ENCODE measurements around the gene FAM118A. TPM values are rescaled to one million over a fixed set of nuclear protein-coding genes. Genes with fewer than 3 reads are reported as not detected.

FAM118A gene
- total and polyA plus RNA-seq, 9 of the 15 experiments (the other 6 are each of a cell fraction or from before 2014, with no cell fraction given): 17.0 to 223 (median 59.4) TPM

DNA sequence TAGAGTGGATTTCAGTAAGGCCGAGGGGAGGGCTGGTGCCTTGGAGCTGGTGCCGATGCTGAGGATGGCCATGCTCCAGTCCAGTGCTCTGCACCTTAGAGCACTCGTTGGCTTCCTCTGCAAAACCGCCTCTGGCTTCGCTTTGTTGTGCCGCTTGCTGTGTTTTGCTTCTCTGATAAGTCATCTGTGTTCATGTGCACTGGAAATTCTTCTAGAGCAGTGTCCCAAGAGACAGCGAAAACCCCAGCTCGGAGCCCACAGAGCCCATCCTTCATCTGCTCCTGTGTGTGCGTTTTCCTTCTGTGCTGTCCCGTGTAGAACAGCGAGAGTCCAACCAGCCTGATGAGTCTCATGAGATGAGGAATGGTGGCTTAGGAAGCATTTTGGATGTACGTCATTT, 12.1 kb downstream of the FAM118A start (continued):
- TF ChIP-seq, protein P1, sequence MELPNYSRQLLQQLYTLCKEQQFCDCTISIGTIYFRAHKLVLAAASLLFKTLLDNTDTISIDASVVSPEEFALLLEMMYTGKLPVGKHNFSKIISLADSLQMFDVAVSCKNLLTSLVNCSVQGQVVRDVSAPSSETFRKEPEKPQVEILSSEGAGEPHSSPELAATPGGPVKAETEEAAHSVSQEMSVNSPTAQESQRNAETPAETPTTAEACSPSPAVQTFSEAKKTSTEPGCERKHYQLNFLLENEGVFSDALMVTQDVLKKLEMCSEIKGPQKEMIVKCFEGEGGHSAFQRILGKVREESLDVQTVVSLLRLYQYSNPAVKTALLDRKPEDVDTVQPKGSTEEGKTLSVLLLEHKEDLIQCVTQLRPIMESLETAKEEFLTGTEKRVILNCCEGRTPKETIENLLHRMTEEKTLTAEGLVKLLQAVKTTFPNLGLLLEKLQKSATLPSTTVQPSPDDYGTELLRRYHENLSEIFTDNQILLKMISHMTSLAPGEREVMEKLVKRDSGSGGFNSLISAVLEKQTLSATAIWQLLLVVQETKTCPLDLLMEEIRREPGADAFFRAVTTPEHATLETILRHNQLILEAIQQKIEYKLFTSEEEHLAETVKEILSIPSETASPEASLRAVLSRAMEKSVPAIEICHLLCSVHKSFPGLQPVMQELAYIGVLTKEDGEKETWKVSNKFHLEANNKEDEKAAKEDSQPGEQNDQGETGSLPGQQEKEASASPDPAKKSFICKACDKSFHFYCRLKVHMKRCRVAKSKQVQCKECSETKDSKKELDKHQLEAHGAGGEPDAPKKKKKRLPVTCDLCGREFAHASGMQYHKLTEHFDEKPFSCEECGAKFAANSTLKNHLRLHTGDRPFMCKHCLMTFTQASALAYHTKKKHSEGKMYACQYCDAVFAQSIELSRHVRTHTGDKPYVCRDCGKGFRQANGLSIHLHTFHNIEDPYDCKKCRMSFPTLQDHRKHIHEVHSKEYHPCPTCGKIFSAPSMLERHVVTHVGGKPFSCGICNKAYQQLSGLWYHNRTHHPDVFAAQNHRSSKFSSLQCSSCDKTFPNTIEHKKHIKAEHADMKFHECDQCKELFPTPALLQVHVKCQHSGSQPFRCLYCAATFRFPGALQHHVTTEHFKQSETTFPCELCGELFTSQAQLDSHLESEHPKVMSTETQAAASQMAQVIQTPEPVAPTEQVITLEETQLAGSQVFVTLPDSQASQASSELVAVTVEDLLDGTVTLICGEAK (IDR thresholded peaks at IDR 0.05): no peak
- TF ChIP-seq, protein P1 (CRISPR knock-in tag; IDR thresholded peaks at IDR 0.05): no peak

Measured in K562 (cell line).